ENCODE data around the gene ADAM10.

Gene ADAM10

GRCh38 chr15:58696738-58697137, 52.8 kb downstream of the ADAM10 start:
- peaks cover 4% of the 10 kb centered on the region for H3K36me3 ChIP-seq (replicated peaks)
- no peak for DNase-seq (ENCODE audit: low spot score in 2 of 2)
- peaks cover 16% of the 10 kb centered on the region for H3K4me1 ChIP-seq
- H3K27me3 ChIP-seq (ENCODE audit: low read depth), result no peaks in the 10 kb centered on the region
- no peaks in the 10 kb centered on the region; the same call in 1 of the 2 replicates for H3K9me3 ChIP-seq
- H3K4me3 ChIP-seq, result no peak overlapping the region
- in situ Hi-C loops (cut with MboI; ENCODE audit: low sequenced_read_pairs), result no loop called here

DNA sequence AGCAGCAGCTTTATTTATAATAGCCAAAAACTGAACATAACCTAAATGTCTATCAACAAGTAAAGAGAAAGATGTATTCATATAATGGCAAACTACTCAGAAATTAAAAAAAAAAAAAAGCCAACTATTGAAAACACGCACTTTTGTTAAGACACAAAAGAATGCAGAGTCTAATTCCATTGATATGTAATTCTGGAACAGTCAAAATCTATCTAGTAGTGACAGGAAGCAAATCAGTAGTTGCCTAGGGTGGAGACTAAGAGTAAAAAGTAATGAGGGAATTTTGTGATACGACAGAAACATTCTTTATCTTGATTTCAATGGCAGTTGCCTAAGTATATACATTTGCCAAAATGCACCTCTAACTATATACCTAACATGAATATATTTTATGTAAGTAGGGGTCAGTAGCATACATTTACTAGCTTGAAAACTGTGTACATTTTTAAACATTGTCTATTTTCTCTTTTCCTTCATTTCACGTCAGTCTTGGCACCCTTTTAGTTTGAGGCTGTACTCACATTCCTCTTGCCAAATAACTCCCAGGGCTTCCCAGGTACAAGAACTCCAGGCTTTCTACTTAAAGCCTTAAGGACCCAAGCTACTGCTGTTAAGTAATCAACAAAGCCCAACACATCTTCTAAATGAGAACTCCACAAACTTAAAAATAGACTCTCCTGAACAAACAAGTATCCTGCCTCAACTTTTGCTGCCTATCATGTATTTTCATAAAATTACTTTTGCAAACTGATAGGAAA, 54.7 kb downstream of the ADAM10 start:
- no peak overlapping the region for H3K4me3 ChIP-seq
- peak in 1 of 2 experiments; percentile 91 for DNase-seq (ENCODE audit: low spot score in 2 of 2)
- H3K9me3 ChIP-seq, result no peaks in the 10 kb centered on the region; the same call in 1 of the 2 replicates
- no peaks in the 10 kb centered on the region for H3K27me3 ChIP-seq (ENCODE audit: low read depth)
- in situ Hi-C loops (cut with MboI; ENCODE audit: low sequenced_read_pairs), result no loop called here
- H3K4me1 ChIP-seq, result peaks cover 19% of the 10 kb centered on the region
- H3K36me3 ChIP-seq (replicated peaks), result peaks cover under 1% of the 10 kb centered on the region

DNA sequence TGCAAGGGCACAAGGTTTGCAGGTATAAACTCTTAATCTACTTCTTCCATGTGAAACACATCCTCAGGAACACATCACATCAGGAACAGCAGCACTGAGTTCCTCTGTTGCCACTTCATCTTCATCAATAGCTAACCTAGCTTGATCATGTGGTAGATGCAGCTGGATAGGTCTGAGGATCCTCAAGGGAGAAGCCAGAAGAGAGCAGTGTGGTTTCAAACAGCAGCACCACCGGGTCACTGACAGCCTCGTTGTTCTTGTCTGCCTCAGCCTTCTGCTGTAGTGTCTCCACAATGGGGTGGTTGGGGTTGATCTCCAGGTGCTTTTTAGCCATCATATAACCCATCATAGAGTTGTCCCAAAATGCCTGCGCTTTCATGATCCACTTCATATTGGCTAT, 58.8 kb downstream of the ADAM10 start:
- no peak for DNase-seq (ENCODE audit: low spot score in 2 of 2)
- Histone ChIP-seq H3K36me3 (replicated peaks) (no peaks in the 10 kb centered on the region), H3K4me1 (peaks cover 20% of the 10 kb centered on the region), H3K9me3 (no peaks in the 10 kb centered on the region), H3K27me3 (ENCODE audit: low read depth) (no peaks in the 10 kb centered on the region), H3K4me3 (no peak overlapping the region)
- in situ Hi-C loops (cut with MboI; ENCODE audit: low sequenced_read_pairs), result no loop called here

GRCh38 chr15:58689646-58690045, 59.9 kb downstream of the ADAM10 start:
- H3K9me3 ChIP-seq, result no peaks in the 10 kb centered on the region
- in situ Hi-C loops (cut with MboI; ENCODE audit: low sequenced_read_pairs), result no loop called here
- H3K27me3 ChIP-seq (ENCODE audit: low read depth), result no peaks in the 10 kb centered on the region
- no peak overlapping the region for H3K4me3 ChIP-seq
- peaks cover 14% of the 10 kb centered on the region for H3K4me1 ChIP-seq
- no peaks in the 10 kb centered on the region for H3K36me3 ChIP-seq (replicated peaks)
- DNase-seq (ENCODE audit: low spot score in 2 of 2), result no peak

- Histone ChIP-seq H3K4me1 (peaks cover 13% of the 10 kb centered on the region), H3K4me3 (no peak overlapping the region), H3K9me3 (no peaks in the 10 kb centered on the region), H3K36me3 (replicated peaks) (no peaks in the 10 kb centered on the region), H3K27me3 (ENCODE audit: low read depth) (no peaks in the 10 kb centered on the region)
- DNase-seq (ENCODE audit: low spot score in 2 of 2), result no peak
- in situ Hi-C loops (cut with MboI; ENCODE audit: low sequenced_read_pairs), result no loop called here
Observed at GRCh38 chr15:58686286-58686685, 63.2 kb downstream of the ADAM10 start.

DNA sequence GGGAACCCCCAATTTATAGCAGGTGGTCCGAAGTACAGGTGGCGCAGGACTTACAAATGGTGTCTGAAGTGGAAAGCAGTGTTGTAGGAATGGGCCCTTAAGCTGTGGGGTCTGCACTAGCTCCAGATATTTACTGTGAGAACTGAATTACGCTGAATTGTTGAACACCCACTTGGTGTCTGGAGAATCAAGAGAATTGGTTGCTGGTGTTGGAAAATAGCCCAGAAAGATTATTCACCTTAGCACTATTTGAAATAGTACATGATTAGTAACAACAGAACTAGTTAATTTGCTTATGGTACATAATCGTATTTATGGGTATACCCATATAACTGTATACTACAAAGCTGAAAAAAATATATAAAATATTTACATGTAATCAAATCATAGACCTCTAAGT, 64.8 kb downstream of the ADAM10 start:
- no peak for DNase-seq (ENCODE audit: low spot score in 2 of 2)
- no peaks in the 10 kb centered on the region for H3K27me3 ChIP-seq (ENCODE audit: low read depth)
- peaks cover 18% of the 10 kb centered on the region for H3K4me1 ChIP-seq
- no peaks in the 10 kb centered on the region for H3K9me3 ChIP-seq
- H3K36me3 ChIP-seq (replicated peaks), result no peaks in the 10 kb centered on the region
- in situ Hi-C loops (cut with MboI; ENCODE audit: low sequenced_read_pairs), result no loop called here
- no peak overlapping the region for H3K4me3 ChIP-seq

GRCh38 chr15:58684036-58684710, 65.3 kb downstream of the ADAM10 start:
- H3K36me3 ChIP-seq (replicated peaks), result no peaks in the 10 kb centered on the region
- peak; percentile 54 to 76 for DNase-seq (ENCODE audit: low spot score in 2 of 2)
- peaks cover 18% of the 10 kb centered on the region for H3K4me1 ChIP-seq
- no peak overlapping the region for H3K4me3 ChIP-seq
- no peaks in the 10 kb centered on the region for H3K27me3 ChIP-seq (ENCODE audit: low read depth)
- in situ Hi-C loops (cut with MboI; ENCODE audit: low sequenced_read_pairs), result no loop called here
- no peaks in the 10 kb centered on the region for H3K9me3 ChIP-seq

- Histone ChIP-seq H3K27me3 (ENCODE audit: low read depth) (no peaks in the 10 kb centered on the region), H3K4me3 (no peak overlapping the region), H3K4me1 (peaks cover 18% of the 10 kb centered on the region), H3K36me3 (replicated peaks) (no peaks in the 10 kb centered on the region), H3K9me3 (no peaks in the 10 kb centered on the region)
- no peak for DNase-seq (ENCODE audit: low spot score in 2 of 2)
- in situ Hi-C loops (cut with MboI; ENCODE audit: low sequenced_read_pairs), result no loop called here
Observed at GRCh38 chr15:58682234-58682633, 67.3 kb downstream of the ADAM10 start.

DNA sequence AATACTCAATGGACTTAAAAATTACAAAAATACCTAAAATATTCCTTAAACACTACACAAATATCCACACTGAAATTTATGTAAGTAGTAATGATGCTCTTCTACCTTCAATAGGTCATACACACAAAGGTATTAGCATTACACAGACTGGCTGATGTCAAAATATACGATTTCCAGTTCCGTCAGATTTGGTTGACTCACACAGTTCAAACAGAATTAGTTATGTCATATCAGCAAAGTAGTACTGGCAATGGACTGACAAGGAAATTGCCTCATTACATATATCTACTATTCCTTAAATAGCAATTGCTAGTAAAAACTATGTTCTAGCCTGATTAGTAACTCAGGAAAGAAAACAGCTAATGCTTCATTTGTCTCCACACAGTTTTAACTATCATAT, 70.8 kb downstream of the ADAM10 start:
- no peaks in the 10 kb centered on the region for H3K27me3 ChIP-seq (ENCODE audit: low read depth)
- DNase-seq (ENCODE audit: low spot score in 2 of 2), result no peak

DNA sequence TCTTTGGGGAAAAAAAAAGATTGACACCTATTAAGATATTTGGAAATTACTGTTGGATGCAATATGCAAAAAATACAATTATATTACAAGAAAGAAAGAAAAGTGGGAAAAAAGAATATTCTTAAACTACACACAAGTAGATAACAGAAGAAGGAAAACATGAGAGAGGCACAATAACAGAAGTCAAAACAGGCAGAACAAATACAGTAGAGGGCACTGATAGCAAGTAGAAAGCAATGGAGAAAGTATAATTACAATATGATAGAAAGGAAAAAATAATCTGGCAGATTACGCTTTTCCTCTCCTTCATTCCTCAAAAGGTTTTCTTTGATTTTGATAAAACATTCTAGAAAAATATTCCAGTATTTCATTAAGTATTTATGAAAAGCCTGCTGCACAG, 72.1 kb downstream of the ADAM10 start:
- H3K4me1 ChIP-seq, result peaks cover 9% of the 10 kb centered on the region
- H3K36me3 ChIP-seq (replicated peaks), result no peaks in the 10 kb centered on the region
- no peaks in the 10 kb centered on the region for H3K27me3 ChIP-seq (ENCODE audit: low read depth)
- H3K4me3 ChIP-seq, result no peak overlapping the region
- in situ Hi-C loops (cut with MboI; ENCODE audit: low sequenced_read_pairs), result no loop called here
- no peak for DNase-seq (ENCODE audit: low spot score in 2 of 2)
- no peaks in the 10 kb centered on the region for H3K9me3 ChIP-seq

More for the DNA sequence above, 70.8 kb downstream of the ADAM10 start:
- Histone ChIP-seq H3K4me3 (no peak overlapping the region), H3K4me1 (peaks cover 9% of the 10 kb centered on the region), H3K9me3 (no peaks in the 10 kb centered on the region), H3K36me3 (replicated peaks) (no peaks in the 10 kb centered on the region)
- in situ Hi-C loops (cut with MboI; ENCODE audit: low sequenced_read_pairs), result no loop called here

DNA sequence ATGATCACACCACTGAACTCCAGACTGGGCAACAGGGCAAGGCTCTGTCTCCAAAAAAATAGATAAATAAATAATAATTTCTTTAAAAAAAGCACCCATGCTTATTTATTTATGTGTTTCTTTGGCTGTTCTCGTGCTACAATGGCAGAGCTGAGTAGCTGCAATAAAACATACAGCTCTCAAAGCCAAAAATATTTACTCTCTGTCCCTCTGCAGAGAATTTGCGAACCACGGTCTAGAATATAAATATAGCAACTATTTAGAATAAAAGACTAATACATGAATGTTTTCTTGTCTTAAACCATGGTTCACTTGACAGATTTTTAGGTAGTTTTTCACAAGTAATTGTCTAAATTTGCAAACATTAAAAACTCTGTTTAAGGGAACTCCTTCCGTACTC, 72.7 kb downstream of the ADAM10 start:
- peaks cover 9% of the 10 kb centered on the region for H3K4me1 ChIP-seq
- in situ Hi-C loops (cut with MboI; ENCODE audit: low sequenced_read_pairs), result no loop called here
- no peaks in the 10 kb centered on the region for H3K9me3 ChIP-seq
- H3K4me3 ChIP-seq, result no peak overlapping the region
- H3K36me3 ChIP-seq (replicated peaks), result no peaks in the 10 kb centered on the region
- no peaks in the 10 kb centered on the region for H3K27me3 ChIP-seq (ENCODE audit: low read depth)
- no peak for DNase-seq (ENCODE audit: low spot score in 2 of 2)

GRCh38 chr15:58671186-58671585, 78.3 kb downstream of the ADAM10 start:
- DNase-seq (ENCODE audit: low spot score in 2 of 2), result no peak
- Histone ChIP-seq H3K9me3 (no peaks in the 10 kb centered on the region), H3K4me3 (no peak overlapping the region), H3K27me3 (ENCODE audit: low read depth) (no peaks in the 10 kb centered on the region), H3K4me1 (peaks cover 27% of the 10 kb centered on the region), H3K36me3 (replicated peaks) (no peaks in the 10 kb centered on the region)
- in situ Hi-C loops (cut with MboI; ENCODE audit: low sequenced_read_pairs), result no loop called here

DNA sequence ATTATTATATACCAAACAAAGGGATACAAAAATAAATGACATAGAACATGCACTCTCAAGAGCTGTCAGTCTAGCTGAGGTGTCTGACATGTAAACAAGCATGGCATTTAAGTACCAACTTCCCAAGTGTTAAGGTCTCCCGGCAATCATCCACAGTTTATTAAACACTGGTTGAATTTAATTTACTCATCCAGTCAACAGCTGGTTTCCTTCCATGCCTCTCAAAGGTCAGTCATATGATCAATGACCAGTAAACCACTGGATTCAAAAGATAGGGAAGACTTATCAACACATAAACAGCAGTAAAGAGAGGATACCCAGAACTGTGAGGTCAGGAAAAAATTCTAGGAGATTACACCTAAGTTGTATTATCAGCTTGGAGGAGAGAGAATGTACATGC, 80.4 kb downstream of the ADAM10 start:
- no peaks in the 10 kb centered on the region for H3K36me3 ChIP-seq (replicated peaks)
- H3K4me1 ChIP-seq, result peaks cover 33% of the 10 kb centered on the region
- H3K4me3 ChIP-seq, result no peak overlapping the region
- no peaks in the 10 kb centered on the region for H3K9me3 ChIP-seq
- DNase-seq (ENCODE audit: low spot score in 2 of 2), result no peak
- no peaks in the 10 kb centered on the region for H3K27me3 ChIP-seq (ENCODE audit: low read depth)
- in situ Hi-C loops (cut with MboI; ENCODE audit: low sequenced_read_pairs), result no loop called here

GRCh38 chr15:58666957-58667356, 82.5 kb downstream of the ADAM10 start:
- H3K9me3 ChIP-seq, result no peaks in the 10 kb centered on the region
- peaks cover 33% of the 10 kb centered on the region for H3K4me1 ChIP-seq
- H3K27me3 ChIP-seq (ENCODE audit: low read depth), result no peaks in the 10 kb centered on the region
- H3K4me3 ChIP-seq, result no peak overlapping the region
- in situ Hi-C loops (cut with MboI; ENCODE audit: low sequenced_read_pairs), result no loop called here
- peak; percentile 31 to 94 for DNase-seq (ENCODE audit: low spot score in 2 of 2)
- no peaks in the 10 kb centered on the region for H3K36me3 ChIP-seq (replicated peaks)

Measured in HAP-1 (cell line).